ENCODE data around the gene WNT5A. TPM values are rescaled to one million over a fixed set of nuclear protein-coding genes. Genes with fewer than 3 reads are reported as not detected.

The WNT5A gene
- total RNA-seq, 1 experiment from 2014 or later, result 0.15 TPM

GRCh38 chr3:55458181-55458790, 28.8 kb downstream of the WNT5A start (continued):
- TF ChIP-seq CEBPB (IDR thresholded peaks at IDR 0.05; ENCODE audit: low read depth) (no peak), RAD21 (IDR thresholded peaks at IDR 0.05; ENCODE audit: low read depth) (no peak), YY1 (IDR thresholded peaks at IDR 0.05; ENCODE audit: extremely low read depth, insufficient replicate concordance, low read depth, low read length) (no peak), FOSL1 (IDR thresholded peaks at IDR 0.05; ENCODE audit: low read depth) (no peak), MAX (IDR thresholded peaks at IDR 0.05) (no peak), POLR2A (IDR thresholded peaks at IDR 0.05; ENCODE audit: borderline replicate concordance, extremely low read depth, insufficient read depth, insufficient read length) (no peak), REST (IDR thresholded peaks at IDR 0.05; ENCODE audit: low read depth) (no peak)

- Histone ChIP-seq H3K4me1 (ENCODE audit: control insufficient read depth in 1 of 2, insufficient read depth in 2 of 2, low read length in 2 of 2) (no peaks in the 10 kb centered on the region), H3K27me3 (ENCODE audit: insufficient read depth, low read length) (no peaks in the 10 kb centered on the region), H4K20me1 (ENCODE audit: insufficient read depth) (no peaks in the 10 kb centered on the region), H3K4me3 (replicated peaks in 1 of 2; ENCODE audit: low read depth in 1 of 2, low read length in 2 of 2) (no peak overlapping the region), H3K9me2 (ENCODE audit: insufficient read depth) (no peaks in the 10 kb centered on the region), H3K9ac (ENCODE audit: low read length) (no peak overlapping the region), H3K4me2 (ENCODE audit: low read length) (no peak overlapping the region), H3K79me2 (ENCODE audit: insufficient read depth, low read length) (no peaks in the 10 kb centered on the region), H3K27ac (ENCODE audit: low read depth, low read length) (no peak overlapping the region), H3K36me3 (ENCODE audit: control insufficient read depth in 1 of 2, insufficient read depth in 2 of 2, low read length in 2 of 2) (no peaks in the 10 kb centered on the region), H3K9me3 (ENCODE audit: control insufficient read depth in 1 of 2, insufficient read depth in 1 of 2, low read depth in 1 of 2, low read length in 2 of 2) (peaks cover 0 to 8% of the 10 kb centered on the region in 2 experiments; a peak in 2 of 4 replicates), H2AFZ (ENCODE audit: low read depth, low read length, poor library complexity, severe bottlenecking) (no peak overlapping the region)
- DNase-seq (ENCODE audit: low read depth, low spot score) (no peak), ATAC-seq (no peak)
- ChIA-PET CTCF (no interaction called here), RAD21 (ENCODE audit: low non-redundant PET in 1 of 2, low total read pairs in 2 of 2, uncharacterized antibody in 2 of 2, unreplicated experiment in 2 of 2) (no interaction called here), POLR2A (no interaction called here)
- no TSS peak for BruUV-seq (replicated peaks)
- intact Hi-C loops (cut with micrococcal nuclease), result no loop called here
- TF ChIP-seq REST (IDR thresholded peaks at IDR 0.05; ENCODE audit: low read depth) (no peak), EGR1 (IDR thresholded peaks at IDR 0.05; ENCODE audit: low read depth) (no peak), CBX3 (IDR thresholded peaks at IDR 0.05; ENCODE audit: low read depth) (no peak), ZNF274 (IDR thresholded peaks at IDR 0.05; ENCODE audit: low read depth, low read length) (no peak), JUND (IDR thresholded peaks at IDR 0.05) (no peak), CEBPB (IDR thresholded peaks at IDR 0.05; ENCODE audit: low read depth) (no peak), RAD21 (IDR thresholded peaks at IDR 0.05; ENCODE audit: low read depth) (no peak), ATF3 (IDR thresholded peaks at IDR 0.05) (no peak), EZH2 (IDR thresholded peaks at IDR 0.05) (no peak), YY1 (IDR thresholded peaks at IDR 0.05; ENCODE audit: extremely low read depth, insufficient replicate concordance, low read depth, low read length) (no peak), POLR2AphosphoS5 (IDR thresholded peaks at IDR 0.05; ENCODE audit: low read depth, low read length) (no peak), EZH2phosphoT487 (IDR thresholded peaks at IDR 0.05; ENCODE audit: borderline replicate concordance) (no peak), SIN3A (IDR thresholded peaks at IDR 0.05; ENCODE audit: low read depth) (no peak)
Measured at GRCh38 chr3:55455915-55456314, 31.2 kb downstream of the WNT5A start.

Measured in HCT116 (cell line).